ENCODE measurements around the gene KCNN3.

KCNN3 gene

DNA sequence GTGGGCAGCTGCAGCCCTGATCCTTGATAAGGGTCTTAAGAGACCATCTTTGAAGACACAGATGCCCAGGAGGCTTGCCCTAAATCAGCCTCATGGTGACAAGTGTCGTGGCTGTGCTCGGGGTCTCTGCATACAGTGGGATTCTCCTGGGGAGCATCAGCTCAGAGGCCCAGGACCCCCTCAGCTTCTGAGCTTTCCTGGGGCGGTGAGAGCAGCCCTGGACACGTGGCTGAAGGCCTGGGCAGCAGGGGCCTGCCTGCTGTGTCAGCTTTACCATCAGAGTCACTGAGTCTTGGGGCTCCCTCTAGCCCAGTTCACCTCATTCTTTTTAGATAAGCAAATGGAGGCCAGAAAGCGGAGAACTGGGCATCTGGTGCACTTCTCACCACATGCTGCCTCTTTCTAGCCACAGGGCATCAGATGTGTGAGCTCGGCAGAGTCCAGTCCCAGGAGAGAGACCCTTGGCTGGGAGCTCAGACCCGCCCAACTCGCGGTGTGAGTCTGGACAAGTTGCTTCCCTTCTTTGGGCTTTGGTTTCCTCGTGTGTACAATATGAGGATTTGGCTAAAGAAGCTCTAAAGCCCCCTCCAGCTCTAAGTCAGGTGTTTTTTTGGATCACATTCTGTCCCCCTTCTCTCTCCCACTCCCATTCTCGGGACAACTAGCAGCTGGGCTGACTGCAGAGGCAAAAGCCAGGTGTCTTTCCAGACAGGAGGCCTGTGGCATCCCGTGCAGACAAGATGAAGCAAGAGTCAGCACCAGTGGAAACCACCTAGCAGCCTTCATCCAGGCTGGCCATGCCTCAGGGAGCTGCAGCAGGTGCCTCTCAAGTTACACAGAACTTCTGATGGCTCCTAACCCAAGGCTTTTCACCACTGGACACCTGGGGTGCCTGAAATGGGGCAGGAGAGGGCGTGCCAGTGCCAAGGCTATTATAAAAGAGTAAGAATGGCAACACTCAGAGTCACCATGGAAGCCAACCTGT, 119.1 kb downstream of the KCNN3 start:
- TF ChIP-seq, protein P1, sequence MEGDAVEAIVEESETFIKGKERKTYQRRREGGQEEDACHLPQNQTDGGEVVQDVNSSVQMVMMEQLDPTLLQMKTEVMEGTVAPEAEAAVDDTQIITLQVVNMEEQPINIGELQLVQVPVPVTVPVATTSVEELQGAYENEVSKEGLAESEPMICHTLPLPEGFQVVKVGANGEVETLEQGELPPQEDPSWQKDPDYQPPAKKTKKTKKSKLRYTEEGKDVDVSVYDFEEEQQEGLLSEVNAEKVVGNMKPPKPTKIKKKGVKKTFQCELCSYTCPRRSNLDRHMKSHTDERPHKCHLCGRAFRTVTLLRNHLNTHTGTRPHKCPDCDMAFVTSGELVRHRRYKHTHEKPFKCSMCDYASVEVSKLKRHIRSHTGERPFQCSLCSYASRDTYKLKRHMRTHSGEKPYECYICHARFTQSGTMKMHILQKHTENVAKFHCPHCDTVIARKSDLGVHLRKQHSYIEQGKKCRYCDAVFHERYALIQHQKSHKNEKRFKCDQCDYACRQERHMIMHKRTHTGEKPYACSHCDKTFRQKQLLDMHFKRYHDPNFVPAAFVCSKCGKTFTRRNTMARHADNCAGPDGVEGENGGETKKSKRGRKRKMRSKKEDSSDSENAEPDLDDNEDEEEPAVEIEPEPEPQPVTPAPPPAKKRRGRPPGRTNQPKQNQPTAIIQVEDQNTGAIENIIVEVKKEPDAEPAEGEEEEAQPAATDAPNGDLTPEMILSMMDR (IDR thresholded peaks at IDR 0.05; ENCODE audit: insufficient read depth, low read length): no peak
- no peak for TF ChIP-seq GABPA (IDR thresholded peaks at IDR 0.05; ENCODE audit: low read depth)
- TF ChIP-seq, protein P2, sequence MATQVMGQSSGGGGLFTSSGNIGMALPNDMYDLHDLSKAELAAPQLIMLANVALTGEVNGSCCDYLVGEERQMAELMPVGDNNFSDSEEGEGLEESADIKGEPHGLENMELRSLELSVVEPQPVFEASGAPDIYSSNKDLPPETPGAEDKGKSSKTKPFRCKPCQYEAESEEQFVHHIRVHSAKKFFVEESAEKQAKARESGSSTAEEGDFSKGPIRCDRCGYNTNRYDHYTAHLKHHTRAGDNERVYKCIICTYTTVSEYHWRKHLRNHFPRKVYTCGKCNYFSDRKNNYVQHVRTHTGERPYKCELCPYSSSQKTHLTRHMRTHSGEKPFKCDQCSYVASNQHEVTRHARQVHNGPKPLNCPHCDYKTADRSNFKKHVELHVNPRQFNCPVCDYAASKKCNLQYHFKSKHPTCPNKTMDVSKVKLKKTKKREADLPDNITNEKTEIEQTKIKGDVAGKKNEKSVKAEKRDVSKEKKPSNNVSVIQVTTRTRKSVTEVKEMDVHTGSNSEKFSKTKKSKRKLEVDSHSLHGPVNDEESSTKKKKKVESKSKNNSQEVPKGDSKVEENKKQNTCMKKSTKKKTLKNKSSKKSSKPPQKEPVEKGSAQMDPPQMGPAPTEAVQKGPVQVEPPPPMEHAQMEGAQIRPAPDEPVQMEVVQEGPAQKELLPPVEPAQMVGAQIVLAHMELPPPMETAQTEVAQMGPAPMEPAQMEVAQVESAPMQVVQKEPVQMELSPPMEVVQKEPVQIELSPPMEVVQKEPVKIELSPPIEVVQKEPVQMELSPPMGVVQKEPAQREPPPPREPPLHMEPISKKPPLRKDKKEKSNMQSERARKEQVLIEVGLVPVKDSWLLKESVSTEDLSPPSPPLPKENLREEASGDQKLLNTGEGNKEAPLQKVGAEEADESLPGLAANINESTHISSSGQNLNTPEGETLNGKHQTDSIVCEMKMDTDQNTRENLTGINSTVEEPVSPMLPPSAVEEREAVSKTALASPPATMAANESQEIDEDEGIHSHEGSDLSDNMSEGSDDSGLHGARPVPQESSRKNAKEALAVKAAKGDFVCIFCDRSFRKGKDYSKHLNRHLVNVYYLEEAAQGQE (IDR thresholded peaks at IDR 0.05; ENCODE audit: insufficient replicate concordance, low read depth): no peak
- no peak for TF ChIP-seq POLR2AphosphoS5 (IDR thresholded peaks at IDR 0.05; ENCODE audit: low read depth)
- TF ChIP-seq SPI1 (IDR thresholded peaks at IDR 0.05; ENCODE audit: borderline replicate concordance, low read depth): no peak
- no peak for DNase-seq (ENCODE audit: low read depth in 1 of 2, low spot score in 1 of 2)
- H3K27ac ChIP-seq (replicated peaks): no peak overlapping the region; the same call in 1 of the 2 replicates
- no peak overlapping the region for H3K4me3 ChIP-seq (replicated peaks; ENCODE audit: insufficient read depth, low read length)
- H3K27me3 ChIP-seq (ENCODE audit: insufficient read depth, poor library complexity, severe bottlenecking): no peaks in the 10 kb centered on the region

DNA sequence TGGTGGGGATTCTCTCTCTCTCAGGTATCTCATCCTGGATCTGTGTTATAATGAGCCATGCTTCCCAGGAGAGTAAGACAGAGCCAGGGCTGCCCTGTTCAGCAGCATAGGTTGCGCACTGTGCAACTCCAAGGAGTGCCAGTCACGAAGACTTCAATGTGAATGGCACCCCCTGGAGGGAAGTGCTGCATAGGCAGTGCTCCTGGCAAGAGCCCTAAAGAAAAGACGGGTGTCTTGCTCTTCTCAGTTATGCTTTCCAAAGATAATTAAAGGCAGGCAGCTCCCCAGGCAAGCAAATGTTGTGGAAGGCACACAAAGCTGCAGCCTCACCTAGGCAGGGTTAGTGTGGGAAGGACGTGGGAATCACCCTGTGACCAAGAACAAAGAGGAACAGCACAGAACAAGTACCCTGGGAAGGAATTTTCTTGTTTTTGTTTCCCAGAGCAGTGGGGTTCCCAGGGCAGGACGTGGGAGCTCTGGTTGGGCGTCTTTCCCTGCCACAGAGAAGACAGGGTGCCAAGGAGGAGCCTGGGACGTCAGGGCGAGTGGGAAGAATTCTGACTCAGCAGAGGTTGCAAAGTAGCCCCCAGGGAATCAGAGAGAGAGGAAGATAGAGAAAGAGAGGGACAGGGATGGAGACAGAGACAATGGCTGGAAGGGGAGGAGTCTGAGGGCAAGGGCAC, 120.9 kb downstream of the KCNN3 start:
- no peak for TF ChIP-seq SPI1 (IDR thresholded peaks at IDR 0.05; ENCODE audit: borderline replicate concordance, low read depth)
- TF ChIP-seq, protein P1 (IDR thresholded peaks at IDR 0.05; ENCODE audit: insufficient read depth, low read length): peak; percentile 18
- no peaks in the 10 kb centered on the region for H3K27me3 ChIP-seq (ENCODE audit: insufficient read depth, poor library complexity, severe bottlenecking)
- DNase-seq (ENCODE audit: low read depth in 1 of 2, low spot score in 1 of 2): peak in 1 of 2 experiments; percentile 63
- no peak overlapping the region for H3K27ac ChIP-seq (replicated peaks)
- H3K4me3 ChIP-seq (replicated peaks; ENCODE audit: insufficient read depth, low read length): no peak overlapping the region

DNA sequence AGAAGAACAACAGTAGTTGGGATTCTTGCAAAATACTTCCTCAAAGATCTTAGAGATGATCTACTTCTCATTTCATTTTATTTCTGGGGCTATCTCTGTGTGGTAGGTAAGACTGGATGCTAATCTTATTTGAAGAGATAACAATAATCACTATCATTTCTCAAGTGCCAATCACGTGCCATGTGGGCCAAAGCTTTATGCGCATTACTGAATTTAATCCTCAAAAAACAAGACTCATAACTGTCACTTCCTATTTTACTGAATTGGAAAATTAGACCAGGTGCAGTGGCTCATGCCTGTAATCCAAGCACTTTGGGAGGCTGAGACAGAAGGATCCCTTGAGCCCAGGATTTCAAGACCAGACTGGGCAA, 121.7 kb downstream of the KCNN3 start:
- H3K27ac ChIP-seq (replicated peaks): peak overlapping the region; percentile 48
- H3K4me3 ChIP-seq (replicated peaks; ENCODE audit: insufficient read depth, low read length): no peak overlapping the region
- DNase-seq (ENCODE audit: low read depth in 1 of 2, low spot score in 1 of 2): no peak
- H3K27me3 ChIP-seq (ENCODE audit: insufficient read depth, poor library complexity, severe bottlenecking): no peaks in the 10 kb centered on the region
- TF ChIP-seq GABPA (IDR thresholded peaks at IDR 0.05; ENCODE audit: low read depth) (no peak), SPI1 (IDR thresholded peaks at IDR 0.05; ENCODE audit: borderline replicate concordance, low read depth) (peak; percentile 79), POLR2AphosphoS5 (IDR thresholded peaks at IDR 0.05; ENCODE audit: low read depth) (no peak)
- TF ChIP-seq, protein P1 (IDR thresholded peaks at IDR 0.05; ENCODE audit: insufficient read depth, low read length): no peak
- TF ChIP-seq, protein P2 (IDR thresholded peaks at IDR 0.05; ENCODE audit: insufficient replicate concordance, low read depth): no peak
